K562 (cell line): ENCODE data around the gene RIT1. TPM values are rescaled to one million over a fixed set of nuclear protein-coding genes. Genes with fewer than 3 reads are reported as not detected.

Source experiments
- ATAC-seq: fragments of 200-7000 bp; cut with Tn5 transposase; 3 replicates; pipeline ENCODE4 v1.9.1; 2020; ENCODE audit warnings: moderate library complexity
- BruUV-seq: library from RNA; stranded (reverse); fragments of 400-500 nt; replicated peaks from 2 replicates; lab custom pipeline; 2021; lab: Mats Ljungman, UMichigan
- CTCF ChIA-PET: fragments of 300-600 bp; formaldehyde crosslinking; extraction: SDS; loops from one replicate; lab custom pipeline; 2021; ENCODE audit warnings: low intra/inter-chr PET ratio; lab: Yijun Ruan, JAX
- POLR2A ChIA-PET: fragments of 300-600, 350-650 bp; sonication (Branson Sonifier 250); formaldehyde crosslinking; extraction: SDS; loops from one replicate; lab custom pipeline; 2021; ENCODE audit warnings: antibody characterized with exemption, inconsistent platforms; lab: Yijun Ruan, JAX
- DNase-seq, 4 experiments: peaks; one replicate each; pipeline versions ENCODE4 v3.0.0 to v3.0.0-alpha.2; 2011 to 2018; ENCODE audit warnings: low spot score in 3 of 4, mixed read lengths in 3 of 4; ENCODE audit errors: extremely low read depth in 1 of 4
- FAIRE-seq: peaks from 2 replicates; lab custom pipeline; 2011; peaks lifted over from hg19 to GRCh38; lab: Jason Lieb, UNC
- H2AFZ ChIP-seq: 2 replicates; pipeline ENCODE4 v1.6.0; 2011; ENCODE audit warnings: low read depth, low read length, control low read depth, inconsistent platforms
- H3K27ac ChIP-seq: fragments of 200-600 bp; 3 replicates; pipeline ENCODE4 v1.8.0; 2011; ENCODE audit warnings: low read depth, mild to moderate bottlenecking, control low read depth, inconsistent platforms, low read length, moderate library complexity, mixed read lengths; ENCODE audit errors: extremely low read depth
- H3K27me3 ChIP-seq, 2 experiments: fragments of 300-600 bp in 1 of 2; 2 replicates in 1 of 2; 3 replicates in 1 of 2; pipeline versions ENCODE4 v1.6.0 to v1.8.0; 2011; ENCODE audit warnings: inconsistent platforms in 2 of 2, low read length in 2 of 2, mild to moderate bottlenecking in 1 of 2, mixed read lengths in 1 of 2, moderate library complexity in 1 of 2; ENCODE audit not compliant: control insufficient read depth in 2 of 2, insufficient read depth in 2 of 2
- H3K36me3 ChIP-seq: fragments of 300-600 bp; 3 replicates; pipeline ENCODE4 v1.8.0; 2011; ENCODE audit warnings: mild to moderate bottlenecking, low read length, inconsistent platforms; ENCODE audit not compliant: control insufficient read depth, insufficient read depth
- H3K4me1 ChIP-seq, 2 experiments: fragments of 200-600 bp in 1 of 2; replicated peaks in 1 of 2; 2 replicates in 1 of 2; 3 replicates in 1 of 2; pipeline versions ENCODE4 v1.5.1 to v1.8.0; 2011; ENCODE audit warnings: inconsistent platforms in 2 of 2, low read length in 2 of 2, mild to moderate bottlenecking in 1 of 2, mixed read lengths in 1 of 2, moderate library complexity in 1 of 2; ENCODE audit not compliant: control insufficient read depth in 2 of 2, insufficient read depth in 2 of 2
- H3K4me2 ChIP-seq: 2 replicates; pipeline ENCODE4 v1.6.1; 2011; ENCODE audit warnings: low read length, control low read depth, inconsistent platforms, mixed read lengths; ENCODE audit not compliant: insufficient read depth
- H3K4me3 ChIP-seq: fragments of 200-600 bp; sonication (generic), shearing (Covaris generic); 2 replicates; pipeline ENCODE4 v1.5.1; 2016; ENCODE audit warnings: control low read depth, inconsistent platforms
- H3K79me2 ChIP-seq: fragments of 200-600 bp; 3 replicates; pipeline ENCODE4 v1.8.0; 2011; ENCODE audit warnings: low read length, inconsistent platforms; ENCODE audit not compliant: control insufficient read depth, insufficient read depth
- H3K9ac ChIP-seq, 2 experiments: 2 replicates each; pipeline versions ENCODE4 v1.6.0 to v1.6.1; 2011; ENCODE audit warnings: low read depth in 2 of 2, low read length in 2 of 2, control low read depth in 1 of 2, inconsistent platforms in 1 of 2, mild to moderate bottlenecking in 1 of 2, mixed read lengths in 1 of 2; ENCODE audit not compliant: insufficient read depth in 1 of 2
- H3K9me1 ChIP-seq: one replicate; pipeline ENCODE4 v1.6.0; 2011; ENCODE audit warnings: inconsistent platforms, mild to moderate bottlenecking, low read length, moderate library complexity; ENCODE audit not compliant: control insufficient read depth, insufficient read depth
- H3K9me3 ChIP-seq: replicated peaks from 2 replicates; pipeline ENCODE4 v1.5.1; 2011; ENCODE audit warnings: low read depth, low read length, inconsistent platforms; ENCODE audit not compliant: control insufficient read depth, insufficient read depth
- H4K20me1 ChIP-seq: replicated peaks from 2 replicates; pipeline ENCODE4 v1.6.1; 2011; ENCODE audit warnings: low read length, inconsistent platforms, mixed read lengths; ENCODE audit not compliant: control insufficient read depth, insufficient read depth
- CSDE1 ChIP-seq, 2 experiments: fragments of 450-650 bp; IDR thresholded peaks; 2 replicates each; pipeline ENCODE4 v1.6.1; 2016; ENCODE audit warnings: mild to moderate bottlenecking in 1 of 2
- DPF2 ChIP-seq: fragments of 450-650 bp; IDR thresholded peaks from 2 replicates; pipeline ENCODE4 v1.6.1; 2016
- MCM7 ChIP-seq, 2 experiments: fragments of 450-650 bp; IDR thresholded peaks; 2 replicates each; pipeline ENCODE4 v1.6.1; 2016 to 2018
- PML ChIP-seq: IDR thresholded peaks from 2 replicates; pipeline ENCODE4 v1.6.1; 2012; ENCODE audit warnings: low read length, inconsistent platforms
- POLR2A ChIP-seq: fragments of 450-650 bp; conservative IDR thresholded peaks from 2 replicates; pipeline ENCODE4 v1.6.1; 2016
- POLR2AphosphoS2 ChIP-seq: IDR thresholded peaks from 2 replicates; pipeline ENCODE4 v1.6.1; 2012; ENCODE audit warnings: low read length, improper control_type of control experiment
- POLR2G ChIP-seq: fragments of 200-400 bp; formaldehyde crosslinking; IDR thresholded peaks from 2 replicates; pipeline ENCODE4 v1.6.1; 2017; ENCODE audit warnings: low read depth, mild to moderate bottlenecking, antibody characterized with exemption, low read length, moderate library complexity
- SREBF2 ChIP-seq: sonication (generic); formaldehyde crosslinking; IDR thresholded peaks from 2 replicates; pipeline ENCODE4 v1.4.0; 2020; ENCODE audit warnings: mild to moderate bottlenecking, missing genetic modification reagents
- ZNF174 ChIP-seq: fragments of 250-450 bp; sonication (Bioruptor Pico); IDR thresholded peaks from 2 replicates; pipeline ENCODE4 v1.4.0; 2020; ENCODE audit warnings: mild to moderate bottlenecking
- WGBS: fragments of 100-300 bp; shearing (Covaris generic); methylation state at CpG from one replicate; pipeline ENCODE4 v1.1.6; 2016; ENCODE audit warnings: low coverage, mixed read lengths; ENCODE audit not compliant: insufficient coverage; ENCODE audit errors: missing lambda C conversion rate; 5-methylcytosine and 5-hydroxymethylcytosine counted together
- in situ Hi-C: fragments of 300-500 bp; cut with MboI; formaldehyde crosslinking; loops from 4 replicates; pipeline ENCODE4 v1.15.0; 2018; ENCODE audit warnings: inconsistent platforms, mixed read lengths
- intact Hi-C: fragments of 100-400 bp; cut with micrococcal nuclease; formaldehyde crosslinking; loops from 2 replicates; pipeline ENCODE4 v1.14.2; 2022
- polyA plus RNA-seq, 8 experiments: library from polyadenylated mRNA; depleted of rRNA in 4 of 8; stranded (reverse) in 5 of 8; unstranded in 3 of 8; fragments of >200 nt; fragmentation: Nextera tagmentation in 2 of 8; fragmentation: Illumina TruSeq in 1 of 8; extraction: Ambion mirVana in 2 of 8; extraction: Trizol in 1 of 8; gene quantifications; 2 replicates each; pipeline versions ENCODE4 v1.2.1 to v1.2.3, GENCODE V29; 2011 to 2014; ENCODE audit warnings: inconsistent platforms in 1 of 8, missing spikeins in 1 of 8
- total RNA-seq, 7 experiments: library from RNA; depleted of rRNA in 6 of 7; stranded (reverse); fragments of >200 nt in 6 of 7; fragmentation: Illumina TruSeq in 2 of 7; extraction: Trizol in 2 of 7; gene quantifications; 2 replicates each; pipeline versions ENCODE4 v1.2.1 to v1.2.3, GENCODE V29; 2011 to 2021; ENCODE audit warnings: low replicate concordance in 1 of 7
- TF ChIP-seq, protein P1 (sequence below): fragments of 250-450 bp; sonication (Bioruptor Pico); IDR thresholded peaks from 2 replicates; pipeline ENCODE4 v1.4.0; 2020; ENCODE audit warnings: mild to moderate bottlenecking
- TF ChIP-seq, protein P2 (sequence below), 2 experiments: fragments of 450-650 bp; IDR thresholded peaks; 2 replicates each; pipeline ENCODE4 v1.6.1; 2016; ENCODE audit warnings: mild to moderate bottlenecking in 2 of 2, borderline replicate concordance in 1 of 2, low read depth in 1 of 2, moderate library complexity in 1 of 2

RIT1 gene
- total and polyA plus RNA-seq, 9 of the 15 experiments (the other 6 are each of a cell fraction or from before 2014, with no cell fraction given) = 13.5 to 57.6 (median 22.9) TPM

DNA sequence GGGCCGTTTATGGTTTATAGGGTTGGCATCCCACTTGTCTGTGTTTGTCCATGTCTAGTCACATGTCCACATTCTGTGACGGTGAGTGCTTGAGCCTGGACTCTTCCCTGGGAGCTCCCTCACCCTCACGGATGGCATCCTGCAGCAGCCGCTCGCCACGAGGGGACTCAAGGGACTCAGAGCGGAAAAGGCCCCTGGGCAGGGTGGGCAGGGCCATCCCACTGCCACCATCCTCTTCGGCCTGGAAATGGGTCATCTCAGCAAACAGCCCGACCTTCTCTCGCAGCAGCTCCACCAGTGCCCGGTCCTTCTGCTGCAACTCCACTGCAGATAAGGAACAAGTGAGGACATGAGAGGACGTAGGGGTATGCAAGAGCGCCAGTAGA lies 41.3 kb upstream of the RIT1 start (continued):
- TF ChIP-seq ZNF174 (CRISPR knock-in tag) (no peak), CSDE1 (IDR thresholded peaks at IDR 0.05) (no peak), POLR2G (peak; percentile 52)
- TF ChIP-seq, protein P1, sequence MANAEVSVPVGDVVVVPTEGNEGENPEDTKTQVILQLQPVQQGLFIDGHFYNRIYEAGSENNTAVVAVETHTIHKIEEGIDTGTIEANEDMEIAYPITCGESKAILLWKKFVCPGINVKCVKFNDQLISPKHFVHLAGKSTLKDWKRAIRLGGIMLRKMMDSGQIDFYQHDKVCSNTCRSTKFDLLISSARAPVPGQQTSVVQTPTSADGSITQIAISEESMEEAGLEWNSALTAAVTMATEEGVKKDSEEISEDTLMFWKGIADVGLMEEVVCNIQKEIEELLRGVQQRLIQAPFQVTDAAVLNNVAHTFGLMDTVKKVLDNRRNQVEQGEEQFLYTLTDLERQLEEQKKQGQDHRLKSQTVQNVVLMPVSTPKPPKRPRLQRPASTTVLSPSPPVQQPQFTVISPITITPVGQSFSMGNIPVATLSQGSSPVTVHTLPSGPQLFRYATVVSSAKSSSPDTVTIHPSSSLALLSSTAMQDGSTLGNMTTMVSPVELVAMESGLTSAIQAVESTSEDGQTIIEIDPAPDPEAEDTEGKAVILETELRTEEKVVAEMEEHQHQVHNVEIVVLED = no peak

DNA sequence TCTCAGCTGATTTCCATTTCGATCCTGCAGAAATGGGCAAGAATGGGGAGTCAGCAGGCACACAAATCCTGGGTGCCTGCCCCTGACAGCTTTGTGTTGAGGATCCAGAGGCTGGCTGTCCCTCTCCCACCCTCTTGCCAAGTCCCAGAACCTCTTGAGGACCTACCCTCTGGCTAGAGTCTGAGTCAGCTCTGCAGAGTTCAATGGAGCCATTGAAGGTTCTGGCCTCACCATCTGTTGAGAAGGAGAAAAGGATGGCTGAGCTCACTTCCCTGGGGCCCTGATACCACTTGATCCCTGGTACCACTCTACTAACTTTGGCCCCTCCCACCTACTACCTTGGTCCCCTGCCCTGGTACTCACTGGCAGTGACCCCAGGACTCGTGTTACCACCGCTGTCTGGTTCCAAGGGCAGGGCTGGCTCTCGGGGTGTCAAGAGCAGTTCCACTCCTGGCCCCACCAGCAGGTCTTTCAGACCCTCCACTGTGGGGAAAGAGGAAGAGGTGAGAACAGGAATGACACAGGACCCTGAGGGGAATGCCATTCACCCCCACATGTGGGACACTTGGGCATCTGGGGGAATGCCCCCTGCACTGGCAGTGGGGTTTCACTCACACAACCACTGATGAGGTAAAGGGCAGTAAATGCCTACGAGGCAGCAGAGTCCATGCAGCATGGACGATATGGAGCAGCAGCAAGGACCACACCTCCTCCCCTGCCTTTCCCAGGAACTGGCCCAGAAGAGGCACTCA lies 40.8 kb upstream of the RIT1 start:
- H3K27me3 ChIP-seq = no peaks in the 10 kb centered on the region
- TF ChIP-seq PML = no peak
- TF ChIP-seq MCM7 (IDR thresholded peaks at IDR 0.05) = no peak
- no peak for TF ChIP-seq DPF2
- 0 out of 2 replicates have a peak, but pooled peaks have one; percentile 28 for TF ChIP-seq POLR2A
- TF ChIP-seq SREBF2 (CRISPR knock-in tag) = no peak
- TF ChIP-seq, protein P2, sequence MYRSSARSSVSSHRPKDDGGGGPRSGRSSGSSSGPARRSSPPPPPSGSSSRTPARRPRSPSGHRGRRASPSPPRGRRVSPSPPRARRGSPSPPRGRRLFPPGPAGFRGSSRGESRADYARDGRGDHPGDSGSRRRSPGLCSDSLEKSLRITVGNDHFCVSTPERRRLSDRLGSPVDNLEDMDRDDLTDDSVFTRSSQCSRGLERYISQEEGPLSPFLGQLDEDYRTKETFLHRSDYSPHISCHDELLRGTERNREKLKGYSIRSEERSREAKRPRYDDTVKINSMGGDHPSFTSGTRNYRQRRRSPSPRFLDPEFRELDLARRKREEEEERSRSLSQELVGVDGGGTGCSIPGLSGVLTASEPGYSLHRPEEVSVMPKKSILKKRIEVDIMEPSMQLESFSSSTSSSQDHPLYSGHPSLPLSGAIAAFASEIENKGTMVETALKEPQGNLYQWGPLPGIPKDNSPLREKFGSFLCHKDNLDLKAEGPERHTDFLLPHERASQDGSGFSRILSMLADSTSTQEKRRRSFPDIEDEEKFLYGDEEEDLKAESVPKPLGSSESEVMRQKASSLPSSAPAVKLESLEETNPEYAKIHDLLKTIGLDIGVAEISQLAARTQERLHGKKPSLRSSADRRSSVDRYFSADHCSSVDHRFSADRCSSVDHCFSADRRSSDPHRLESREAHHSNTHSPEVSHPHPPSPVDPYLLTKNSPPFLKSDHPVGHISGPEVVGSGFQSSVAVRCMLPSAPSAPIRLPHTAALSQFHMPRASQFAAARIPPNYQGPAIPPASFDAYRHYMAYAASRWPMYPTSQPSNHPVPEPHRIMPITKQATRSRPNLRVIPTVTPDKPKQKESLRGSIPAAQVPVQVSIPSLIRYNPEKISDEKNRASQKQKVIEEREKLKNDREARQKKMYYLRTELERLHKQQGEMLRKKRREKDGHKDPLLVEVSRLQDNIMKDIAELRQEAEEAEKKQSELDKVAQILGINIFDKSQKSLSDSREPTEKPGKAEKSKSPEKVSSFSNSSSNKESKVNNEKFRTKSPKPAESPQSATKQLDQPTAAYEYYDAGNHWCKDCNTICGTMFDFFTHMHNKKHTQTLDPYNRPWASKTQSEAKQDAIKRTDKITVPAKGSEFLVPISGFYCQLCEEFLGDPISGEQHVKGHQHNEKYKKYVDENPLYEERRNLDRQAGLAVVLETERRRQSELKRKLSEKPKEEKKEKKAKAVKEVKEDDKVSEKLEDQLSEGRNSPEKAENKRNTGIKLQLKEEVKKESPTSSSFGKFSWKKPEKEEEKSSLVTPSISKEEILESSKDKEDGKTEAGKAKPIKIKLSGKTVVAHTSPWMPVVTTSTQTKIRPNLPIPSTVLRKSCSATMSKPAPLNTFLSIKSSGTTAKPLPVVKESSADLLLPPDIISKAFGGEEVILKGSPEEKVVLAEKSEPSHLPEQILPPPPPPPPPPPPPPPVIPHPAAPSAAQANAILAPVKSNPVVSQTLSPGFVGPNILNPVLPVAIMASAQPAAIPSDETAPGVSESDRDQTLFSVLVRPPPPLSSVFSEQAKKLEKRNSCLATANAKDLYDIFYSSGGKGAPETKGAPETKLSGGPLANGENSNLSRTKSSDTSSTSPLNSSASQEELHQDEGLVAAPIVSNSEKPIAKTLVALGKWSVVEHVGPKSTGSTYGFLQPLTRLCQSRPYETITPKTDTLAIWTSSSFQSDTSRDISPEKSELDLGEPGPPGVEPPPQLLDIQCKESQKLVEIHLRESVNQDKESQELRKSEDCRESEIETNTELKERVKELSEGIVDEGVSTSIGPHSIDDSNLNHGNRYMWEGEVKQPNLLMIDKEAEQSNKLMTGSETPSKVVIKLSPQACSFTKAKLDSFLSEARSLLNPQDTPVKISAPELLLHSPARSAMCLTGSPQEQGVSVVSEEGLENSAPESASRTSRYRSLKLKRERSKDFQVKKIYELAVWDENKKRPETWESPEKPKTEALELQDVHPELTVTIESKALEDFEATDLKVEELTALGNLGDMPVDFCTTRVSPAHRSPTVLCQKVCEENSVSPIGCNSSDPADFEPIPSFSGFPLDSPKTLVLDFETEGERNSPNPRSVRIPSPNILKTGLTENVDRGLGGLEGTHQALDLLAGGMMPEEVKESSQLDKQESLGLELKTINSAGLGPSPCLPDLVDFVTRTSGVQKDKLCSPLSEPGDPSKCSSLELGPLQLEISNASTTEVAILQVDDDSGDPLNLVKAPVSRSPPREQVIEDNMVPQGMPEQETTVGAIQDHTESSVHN (IDR thresholded peaks at IDR 0.05; ENCODE audit: borderline replicate concordance in 1 of 2, low read depth in 1 of 2) = no peak
- TF ChIP-seq POLR2AphosphoS2 = peak; percentile 33
- in situ Hi-C loops (no loop called here), intact Hi-C loops (no loop called here)
- no peak overlapping the region for H3K9ac ChIP-seq
- no TSS peak for BruUV-seq
- H3K4me3 ChIP-seq = no peak overlapping the region
- no peak overlapping the region for H2AFZ ChIP-seq
- no peak for ATAC-seq
- no peaks in the 10 kb centered on the region for H4K20me1 ChIP-seq
- POLR2A ChIA-PET = interaction anchor here (0.6 to 1.5 kb wide), 6 partner anchors 11 to 294 kb away, joined by 3 to 6 read pairs (median 3); partner anchors contain the start of gene ARHGEF2
- no peaks in the 10 kb centered on the region; a peak in 1 of 5 replicates for H3K4me1 ChIP-seq
- CTCF ChIA-PET = no interaction called here
- WGBS = 92% methylated on average over 6 of the region's 6 CpGs
- H3K79me2 ChIP-seq = no peaks in the 10 kb centered on the region
- DNase-seq = no peak
- no peak overlapping the region for H3K4me2 ChIP-seq
- no peak for FAIRE-seq
- peaks cover 4% of the 10 kb centered on the region for H3K9me1 ChIP-seq
- H3K27ac ChIP-seq = no peak overlapping the region
- no peaks in the 10 kb centered on the region for H3K9me3 ChIP-seq
- peaks cover 84% of the 10 kb centered on the region for H3K36me3 ChIP-seq
